Lower lobe of right lung (tissue), 2 donors: ENCODE data around the gene S100A8. TPM values are rescaled to one million over a fixed set of nuclear protein-coding genes. Genes with fewer than 3 reads are reported as not detected.

Experiments used
- ATAC-seq, 2 donors: fragments of 200-7000 bp; cut with Tn5 transposase; one replicate each; pipeline ENCODE4 v1.9.1; 2020 to 2022; ENCODE audit warnings: mild to moderate bottlenecking in 2 of 2, moderate library complexity in 2 of 2
- DNase-seq: peaks from one replicate; pipeline ENCODE4 v3.0.0-alpha.2; 2020
- H3K27ac ChIP-seq: fragments of 200-600 bp; one replicate; pipeline ENCODE4 v1.8.0; 2022
- H3K27me3 ChIP-seq: fragments of 200-600 bp; one replicate; pipeline ENCODE4 v1.8.0; 2022; ENCODE audit warnings: low read depth
- H3K36me3 ChIP-seq: fragments of 200-600 bp; one replicate; pipeline ENCODE4 v1.8.0; 2022; ENCODE audit warnings: mild to moderate bottlenecking
- H3K4me1 ChIP-seq: fragments of 200-600 bp; one replicate; pipeline ENCODE4 v1.8.0; 2022
- H3K4me3 ChIP-seq: fragments of 200-600 bp; one replicate; pipeline ENCODE4 v1.8.0; 2022; ENCODE audit warnings: mild to moderate bottlenecking
- H3K9me3 ChIP-seq: fragments of 200-600 bp; one replicate; pipeline ENCODE4 v1.8.0; 2022
- intact Hi-C: fragments of 100-400 bp; cut with DNase I; formaldehyde crosslinking; loops from one replicate; pipeline ENCODE4 v1.11.0; 2022
- total RNA-seq: library from RNA; stranded (reverse); fragmentation: NEBNext Ultra II Directional; extraction: Animal tissue kit (Norgen Biotek cat#: 25700); gene quantifications from one replicate; pipeline ENCODE4 v1.2.1, GENCODE V29; 2021
- TF ChIP-seq, protein P1 (sequence below): fragments of 200-600 bp; IDR thresholded peaks from one replicate; pipeline ENCODE4 v1.8.0; 2022; ENCODE audit warnings: antibody characterized with exemption, mild to moderate bottlenecking
- donor health status: DM: no; HTN: yes; CAD: no; lungs with severe emphysema.

The S100A8 gene
- total RNA-seq, 1 donor from 2014 or later = 622 TPM

DNA sequence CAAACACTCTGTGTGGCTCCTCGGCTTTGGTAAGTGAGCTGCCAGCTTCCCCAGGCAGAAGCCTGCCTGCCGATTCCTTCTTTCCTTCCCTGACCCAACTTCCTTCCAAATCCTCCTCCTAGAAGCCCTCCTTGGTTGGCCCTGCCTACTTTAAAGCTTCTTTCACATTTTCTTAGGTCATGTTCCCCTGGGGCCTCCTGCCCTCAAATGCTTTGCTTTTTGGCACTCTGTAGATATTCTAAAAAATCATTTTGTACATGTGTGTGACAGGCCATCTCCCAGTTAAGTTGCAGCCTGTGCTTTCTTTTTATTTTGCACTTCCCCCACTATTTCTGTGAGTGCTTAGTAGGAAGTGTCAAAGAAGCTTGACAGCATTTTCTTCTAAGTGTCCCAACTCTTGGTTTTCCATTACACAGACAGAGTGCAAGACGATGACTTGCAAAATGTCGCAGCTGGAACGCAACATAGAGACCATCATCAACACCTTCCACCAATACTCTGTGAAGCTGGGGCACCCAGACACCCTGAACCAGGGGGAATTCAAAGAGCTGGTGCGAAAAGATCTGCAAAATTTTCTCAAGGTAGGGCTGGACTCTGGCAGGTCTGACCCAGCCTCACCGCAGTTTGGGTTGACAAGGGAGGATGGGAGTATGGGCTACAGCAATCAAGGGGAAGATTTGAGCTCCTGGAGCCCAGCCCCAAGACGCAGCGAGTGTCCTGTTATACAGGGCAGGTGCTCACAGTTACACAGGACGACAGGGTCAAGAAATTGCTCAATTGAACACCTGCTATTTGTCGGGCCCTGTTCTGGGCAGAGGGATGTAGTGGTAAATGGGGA lies 32.8 kb downstream of the S100A8 start, which contains the start of gene S100A9:
TSS of gene S100A9 (plus strand) at position 2 of the 838 bp plus-strand sequence. CDS start at position 432, 430 bp downstream.
- intact Hi-C loops = no loop called here
- Histone ChIP-seq H3K4me1 (peaks cover 12% of the 10 kb centered on the region), H3K36me3 (no peaks in the 10 kb centered on the region), H3K27me3 (no peaks in the 10 kb centered on the region), H3K27ac (peak within 1 kb of the TSS; percentile 80), H3K4me3 (peak within 1 kb of the TSS; percentile 44), H3K9me3 (no peaks in the 10 kb centered on the region)
- DNase-seq = no peak
- TF ChIP-seq, protein P1, sequence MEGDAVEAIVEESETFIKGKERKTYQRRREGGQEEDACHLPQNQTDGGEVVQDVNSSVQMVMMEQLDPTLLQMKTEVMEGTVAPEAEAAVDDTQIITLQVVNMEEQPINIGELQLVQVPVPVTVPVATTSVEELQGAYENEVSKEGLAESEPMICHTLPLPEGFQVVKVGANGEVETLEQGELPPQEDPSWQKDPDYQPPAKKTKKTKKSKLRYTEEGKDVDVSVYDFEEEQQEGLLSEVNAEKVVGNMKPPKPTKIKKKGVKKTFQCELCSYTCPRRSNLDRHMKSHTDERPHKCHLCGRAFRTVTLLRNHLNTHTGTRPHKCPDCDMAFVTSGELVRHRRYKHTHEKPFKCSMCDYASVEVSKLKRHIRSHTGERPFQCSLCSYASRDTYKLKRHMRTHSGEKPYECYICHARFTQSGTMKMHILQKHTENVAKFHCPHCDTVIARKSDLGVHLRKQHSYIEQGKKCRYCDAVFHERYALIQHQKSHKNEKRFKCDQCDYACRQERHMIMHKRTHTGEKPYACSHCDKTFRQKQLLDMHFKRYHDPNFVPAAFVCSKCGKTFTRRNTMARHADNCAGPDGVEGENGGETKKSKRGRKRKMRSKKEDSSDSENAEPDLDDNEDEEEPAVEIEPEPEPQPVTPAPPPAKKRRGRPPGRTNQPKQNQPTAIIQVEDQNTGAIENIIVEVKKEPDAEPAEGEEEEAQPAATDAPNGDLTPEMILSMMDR = no peak
- peak; percentile 2 to 12 for ATAC-seq

DNA sequence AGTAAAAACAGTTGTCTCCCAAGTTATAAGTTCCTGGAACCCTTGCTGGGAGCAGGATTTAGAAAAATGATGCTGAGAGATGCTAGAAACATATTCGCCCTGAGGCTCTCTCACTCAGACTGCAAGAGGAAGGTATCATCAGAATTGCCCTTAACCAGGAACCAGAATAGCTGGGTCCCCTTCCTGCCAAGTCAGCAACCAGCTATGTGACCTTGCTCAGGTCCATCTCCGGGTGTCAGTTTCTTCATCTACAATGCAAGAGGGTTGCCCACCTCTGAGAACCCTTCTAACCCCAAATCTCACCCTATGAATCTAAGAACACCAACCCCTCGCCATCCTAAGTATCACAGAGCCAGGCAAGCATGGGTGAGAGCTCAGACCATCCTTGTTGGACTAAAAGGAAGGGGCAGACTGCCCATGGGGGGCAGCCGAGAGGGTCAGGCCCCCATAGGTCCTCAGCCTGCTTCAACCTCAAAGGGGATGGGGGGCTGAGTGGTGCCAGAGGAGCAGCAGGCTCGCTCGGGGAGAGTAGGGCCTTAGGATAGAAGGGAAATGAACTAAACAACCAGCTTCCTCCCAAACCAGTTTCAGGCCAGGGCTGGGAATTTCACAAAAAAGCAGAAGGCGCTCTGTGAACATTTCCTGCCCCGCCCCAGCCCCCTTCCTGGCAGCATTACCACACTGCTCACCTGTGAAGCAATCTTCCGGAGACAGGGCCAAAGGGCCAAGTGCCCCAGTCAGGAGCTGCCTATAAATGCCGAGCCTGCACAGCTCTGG lies 33.6 kb downstream of the S100A8 start:
- TF ChIP-seq, protein P1 = no peak
- H3K4me1 ChIP-seq = peaks cover 12% of the 10 kb centered on the region
- H3K27ac ChIP-seq = peak overlapping the region; percentile 80
- intact Hi-C loops = no loop called here
- no peaks in the 10 kb centered on the region for H3K9me3 ChIP-seq
- H3K4me3 ChIP-seq = peak overlapping the region; percentile 44
- H3K27me3 ChIP-seq = no peaks in the 10 kb centered on the region
- ATAC-seq = peak; percentile 92
- H3K36me3 ChIP-seq = no peaks in the 10 kb centered on the region
- DNase-seq = peak; percentile 94

DNA sequence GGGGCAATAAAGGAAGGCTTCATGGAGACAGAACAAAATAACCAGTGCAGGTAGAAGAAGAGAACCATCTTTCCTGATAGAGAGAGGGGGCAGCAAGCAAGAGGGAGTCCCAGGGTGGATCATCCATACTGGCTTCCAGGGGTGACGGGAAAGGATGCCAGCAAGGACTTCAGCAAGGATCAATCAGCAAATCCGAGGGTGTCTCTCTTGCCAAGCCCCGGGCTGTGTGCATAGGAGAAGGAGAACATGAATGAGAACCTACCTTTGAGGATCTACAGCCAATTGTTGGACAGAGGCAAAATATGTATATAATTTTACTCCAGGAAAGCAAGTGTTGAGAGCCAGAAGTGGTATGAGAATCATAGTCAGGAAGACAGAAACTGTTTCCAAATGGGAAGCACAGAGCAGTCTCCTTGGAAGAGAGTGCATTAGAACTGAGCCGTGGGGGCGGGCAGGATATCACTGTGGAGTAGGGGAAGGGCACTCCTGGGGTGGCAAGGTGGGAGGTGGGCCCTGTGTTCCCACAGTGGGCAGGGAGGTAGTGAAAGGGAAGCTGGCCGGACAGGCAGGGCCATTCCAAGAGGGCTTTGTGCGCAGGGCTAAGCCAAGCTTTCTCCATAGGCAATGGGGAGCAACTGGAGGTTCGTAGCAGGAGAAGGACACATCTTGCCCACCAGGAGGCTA lies 34.3 kb downstream of the S100A8 start:
- TF ChIP-seq, protein P1 = no peak
- no peak overlapping the region for H3K4me3 ChIP-seq
- ATAC-seq (no peak), DNase-seq (no peak)
- H3K36me3 ChIP-seq = no peaks in the 10 kb centered on the region
- peaks cover 4% of the 10 kb centered on the region for H3K27me3 ChIP-seq
- intact Hi-C loops = no loop called here
- peak overlapping the region; percentile 80 for H3K27ac ChIP-seq
- peaks cover 12% of the 10 kb centered on the region for H3K4me1 ChIP-seq
- no peaks in the 10 kb centered on the region for H3K9me3 ChIP-seq

DNA sequence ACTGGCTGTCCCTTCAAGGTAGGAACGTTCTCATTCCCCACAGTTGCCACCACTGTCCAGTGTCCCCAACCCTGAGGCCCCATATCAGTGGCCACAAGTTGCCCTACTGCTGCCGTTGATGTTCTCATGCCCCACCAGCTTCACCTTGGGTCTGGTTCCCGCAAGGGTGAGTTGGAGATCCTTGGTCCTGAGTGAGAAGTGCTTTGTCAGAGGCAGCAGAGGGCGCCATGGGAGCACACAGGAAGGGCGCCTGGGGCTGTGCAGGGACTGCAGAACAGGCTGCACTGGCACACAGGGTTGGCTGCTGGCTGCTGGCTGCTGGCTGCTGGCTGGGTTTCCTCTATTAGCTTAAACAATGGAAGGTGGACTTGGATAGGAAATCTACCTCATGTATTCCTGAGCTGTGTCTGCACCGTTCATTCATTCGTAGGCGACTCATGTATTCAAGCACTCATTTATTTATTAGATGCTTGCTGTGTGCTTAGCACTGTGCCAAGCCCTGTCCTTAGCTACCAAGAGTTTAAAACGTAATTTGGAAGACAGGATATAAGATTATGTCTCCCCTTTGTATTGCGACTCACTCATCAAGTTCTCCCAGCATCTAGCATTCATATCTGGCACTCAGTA lies 35.3 kb downstream of the S100A8 start:
- Histone ChIP-seq H3K27ac (no peak overlapping the region), H3K4me1 (peaks cover 12% of the 10 kb centered on the region), H3K9me3 (no peaks in the 10 kb centered on the region), H3K27me3 (peaks cover 8% of the 10 kb centered on the region), H3K4me3 (no peak overlapping the region), H3K36me3 (no peaks in the 10 kb centered on the region)
- peak; percentile 90 for DNase-seq
- TF ChIP-seq, protein P1 = peak; percentile 50
- intact Hi-C loops = no loop called here
- peak; percentile 63 to 80 for ATAC-seq
